GM12878 (cell line): ENCODE data around the gene LSM3. TPM values are rescaled to one million over a fixed set of nuclear protein-coding genes. Genes with fewer than 3 reads are reported as not detected.

ENCODE experiments used
- ATAC-seq: fragments of 200-7000 bp; cut with Tn5 transposase; 3 replicates; pipeline ENCODE4 v1.9.1; 2020; ENCODE audit warnings: mild to moderate bottlenecking, moderate library complexity
- BruUV-seq: library from RNA; stranded (reverse); fragments of 400-500 nt; replicated peaks from 2 replicates; lab custom pipeline; 2021; lab: Mats Ljungman, UMichigan
- CTCF ChIA-PET: fragments of 300-600 bp; sonication (Branson Sonifier 250); formaldehyde crosslinking; extraction: SDS; loops from one replicate; lab custom pipeline; 2021; ENCODE audit warnings: inconsistent platforms; lab: Yijun Ruan, JAX
- POLR2A ChIA-PET: fragments of 350-600 bp; formaldehyde crosslinking; extraction: SDS; loops from one replicate; lab custom pipeline; 2021; ENCODE audit warnings: inconsistent platforms; lab: Charles Lee
- RAD21 ChIA-PET: fragments of 300-600 bp; sonication (Branson Sonifier 250); formaldehyde crosslinking; loops from one replicate; lab custom pipeline; 2023; ENCODE audit warnings: antibody characterized with exemption; ENCODE audit not compliant: unreplicated experiment; lab: Charles Lee
- SMC1A ChIA-PET: fragments of 300-600 bp; sonication (Branson Sonifier 250); formaldehyde crosslinking; loops from one replicate; lab custom pipeline; 2023; ENCODE audit not compliant: unreplicated experiment, uncharacterized antibody; lab: Charles Lee
- DNase-seq: peaks from one replicate; pipeline ENCODE4 v3.0.0-alpha.2; 2011; ENCODE audit warnings: low read depth, low spot score
- FAIRE-seq: peaks from 3 replicates; lab custom pipeline; 2011; peaks lifted over from hg19 to GRCh38; lab: Jason Lieb, UNC
- H2AFZ ChIP-seq: 2 replicates; pipeline ENCODE4 v1.6.0; 2011; ENCODE audit warnings: low read depth, low read length, control low read depth; ENCODE audit not compliant: control insufficient read depth
- H3K27ac ChIP-seq: 2 replicates; pipeline ENCODE4 v1.5.1; 2011; ENCODE audit warnings: control low read depth; ENCODE audit not compliant: control insufficient read depth, insufficient read depth
- H3K27me3 ChIP-seq, 2 experiments: replicated peaks in 1 of 2; 2 replicates each; pipeline versions ENCODE4 v1.6.0 to v1.6.1; 2011; ENCODE audit warnings: low read length in 1 of 2; ENCODE audit not compliant: control insufficient read depth in 2 of 2, insufficient read depth in 2 of 2
- H3K36me3 ChIP-seq, 2 experiments: 2 replicates each; pipeline ENCODE4 v1.5.1; 2011; ENCODE audit warnings: low read length in 1 of 2; ENCODE audit not compliant: control insufficient read depth in 2 of 2, insufficient read depth in 2 of 2
- H3K4me1 ChIP-seq: 2 replicates; pipeline ENCODE4 v1.6.1; 2011; ENCODE audit warnings: mild to moderate bottlenecking, low read length, moderate library complexity, mixed read lengths; ENCODE audit not compliant: control insufficient read depth, insufficient read depth
- H3K4me2 ChIP-seq: 2 replicates; pipeline ENCODE4 v1.6.0; 2011; ENCODE audit warnings: control low read depth; ENCODE audit not compliant: control insufficient read depth, insufficient read depth
- H3K4me3 ChIP-seq: fragments of 200-600 bp; sonication (generic); 2 replicates; pipeline ENCODE4 v1.5.1; 2016
- H3K79me2 ChIP-seq: 2 replicates; pipeline ENCODE4 v1.6.0; 2011; ENCODE audit warnings: low read length; ENCODE audit not compliant: control insufficient read depth, insufficient read depth
- H3K9ac ChIP-seq: 2 replicates; pipeline ENCODE4 v1.8.0; 2011; ENCODE audit warnings: low read length, control low read depth, mixed read lengths; ENCODE audit not compliant: control insufficient read depth, insufficient read depth
- H3K9me3 ChIP-seq: replicated peaks from 3 replicates; pipeline ENCODE4 v1.5.1; 2011; ENCODE audit warnings: mild to moderate bottlenecking, low read length; ENCODE audit not compliant: control insufficient read depth, insufficient read depth
- H4K20me1 ChIP-seq: 2 replicates; pipeline ENCODE4 v1.6.0; 2011; ENCODE audit not compliant: control insufficient read depth, insufficient read depth
- EGR1 ChIP-seq, 2 experiments: IDR thresholded peaks; 1 replicate in 1 of 2; 2 replicates in 1 of 2; pipeline ENCODE4 v1.6.1; 2011 to 2012; ENCODE audit warnings: low read depth in 2 of 2, low read length in 2 of 2, borderline replicate concordance in 1 of 2, mild to moderate bottlenecking in 1 of 2, moderate library complexity in 1 of 2
- ELK1 ChIP-seq: IDR thresholded peaks from 2 replicates; pipeline ENCODE4 v1.6.1; 2012; ENCODE audit warnings: low read depth, low read length, improper control_type of control experiment
- FOXM1 ChIP-seq: IDR thresholded peaks from 2 replicates; pipeline ENCODE4 v1.6.1; 2012; ENCODE audit warnings: low read depth, mild to moderate bottlenecking, inconsistent platforms, low read length, moderate library complexity
- HDAC2 ChIP-seq: fragments of 200-600 bp; sonication (generic); IDR thresholded peaks from 2 replicates; pipeline ENCODE4 v1.6.1; 2017
- KLF5 ChIP-seq: fragments of 450-650 bp; IDR thresholded peaks from 2 replicates; pipeline ENCODE4 v1.6.1; 2014; ENCODE audit warnings: mild to moderate bottlenecking; ENCODE audit not compliant: partially characterized antibody
- NR2C1 ChIP-seq: fragments of 450-650 bp; IDR thresholded peaks from 2 replicates; pipeline ENCODE4 v1.6.1; 2017; ENCODE audit warnings: antibody characterized with exemption, mild to moderate bottlenecking, moderate library complexity
- POLR2AphosphoS5 ChIP-seq: IDR thresholded peaks from 2 replicates; pipeline ENCODE4 v1.6.1; 2011; ENCODE audit warnings: mild to moderate bottlenecking, low read length, inconsistent platforms
- SP1 ChIP-seq: IDR thresholded peaks from one replicate; pipeline ENCODE4 v1.6.1; 2011; ENCODE audit warnings: low read depth, low read length
- SRF ChIP-seq, 2 experiments: IDR thresholded peaks; 2 replicates each; pipeline ENCODE4 v1.6.1; 2011; ENCODE audit warnings: low read depth in 2 of 2, low read length in 2 of 2, mild to moderate bottlenecking in 1 of 2, moderate library complexity in 1 of 2
- ZBTB4 ChIP-seq: fragments of 450-650 bp; formaldehyde crosslinking; IDR thresholded peaks from 2 replicates; pipeline ENCODE4 v1.4.0; 2022; ENCODE audit warnings: mild to moderate bottlenecking, moderate library complexity
- WGBS: methylation state at CpG from one replicate; pipeline ENCODE4 v1.1.6; 2016; ENCODE audit warnings: low lambda C conversion rate; ENCODE audit not compliant: insufficient replicate concordance, insufficient coverage; ENCODE audit errors: missing lambda C conversion rate; 5-methylcytosine and 5-hydroxymethylcytosine counted together
- in situ Hi-C: fragments of 300-500 bp; cut with MboI; formaldehyde crosslinking; loops from 9 replicates; pipeline ENCODE4 v1.14.3; 2018; ENCODE audit warnings: mixed read lengths
- intact Hi-C: fragments of 100-400 bp; cut with micrococcal nuclease; formaldehyde crosslinking; loops from one replicate; pipeline ENCODE4 v1.14.2; 2022; ENCODE audit not compliant: unreplicated experiment
- polyA plus RNA-seq, 11 experiments: library from polyadenylated mRNA; depleted of rRNA in 4 of 11; unstranded in 6 of 11; stranded (reverse) in 5 of 11; fragments of >200 nt; fragmentation: Nextera tagmentation in 4 of 11; fragmentation: Illumina TruSeq in 1 of 11; extraction: Ambion mirVana in 4 of 11; extraction: Trizol in 1 of 11; gene quantifications; 1 replicate in 1 of 11; 2 replicates in 10 of 11; pipeline versions ENCODE4 v1.2.1 to v1.2.3, GENCODE V29; 2011 to 2016; ENCODE audit warnings: inconsistent platforms in 2 of 11, missing spikeins in 2 of 11, low read depth in 1 of 11
- total RNA-seq, 4 experiments: library from RNA; depleted of rRNA in 3 of 4; stranded (reverse); fragments of >200 nt in 3 of 4; fragmentation: Illumina TruSeq in 1 of 4; extraction: Trizol in 1 of 4; gene quantifications; 2 replicates each; pipeline versions ENCODE4 v1.2.1 to v1.2.3, GENCODE V29; 2013 to 2021
- TF ChIP-seq, protein P1 (sequence below): fragments of 450-650 bp; formaldehyde crosslinking; IDR thresholded peaks from 2 replicates; pipeline ENCODE4 v1.5.0; 2022; ENCODE audit warnings: mild to moderate bottlenecking, missing genetic modification characterization

LSM3 gene
- total and polyA plus RNA-seq, 10 of the 15 experiments (the other 5 are each of a cell fraction or from before 2014, with no cell fraction given), result 15.5 to 111 (median 29.1) TPM

GRCh38 chr3:14172496-14172895 lies 6.1 kb upstream of the LSM3 start:
- no peak for FAIRE-seq
- Histone ChIP-seq H3K9me3 (no peaks in the 10 kb centered on the region), H4K20me1 (no peaks in the 10 kb centered on the region), H3K27me3 (no peaks in the 10 kb centered on the region), H3K79me2 (peaks cover 38% of the 10 kb centered on the region), H2AFZ (no peak overlapping the region), H3K4me3 (no peak overlapping the region), H3K9ac (no peak overlapping the region), H3K36me3 (peaks cover 5 to 28% of the 10 kb centered on the region in 2 experiments), H3K27ac (no peak overlapping the region), H3K4me1 (peaks cover 14% of the 10 kb centered on the region), H3K4me2 (no peak overlapping the region)
- BruUV-seq, result no TSS peak
- intact Hi-C loops, result no loop called here
- ATAC-seq, result no peak
- ChIA-PET SMC1A (no interaction called here), POLR2A (no interaction called here), CTCF (interaction anchor here (1.4 to 1.5 kb wide), 2 partner anchors 10 to 31 kb away, joined by 4 read pairs; no protein-coding TSS in a partner anchor), RAD21 (no interaction called here)
- DNase-seq, result no peak
- in situ Hi-C loops, result no loop called here
- 100% methylated on average over 5 of the region's 5 CpGs for WGBS
- TF ChIP-seq POLR2AphosphoS5 (no peak), HDAC2 (no peak), FOXM1 (no peak), ELK1 (no peak), NR2C1 (no peak), ZBTB4 (CRISPR knock-in tag) (no peak), KLF5 (no peak), SRF (IDR thresholded peaks at IDR 0.05; ENCODE audit: low read depth in 2 of 2, low read length in 2 of 2) (no peak), SP1 (no peak), EGR1 (IDR thresholded peaks at IDR 0.05; ENCODE audit: borderline replicate concordance in 1 of 2, low read depth in 2 of 2, low read length in 2 of 2) (no peak)
- TF ChIP-seq, protein P1, sequence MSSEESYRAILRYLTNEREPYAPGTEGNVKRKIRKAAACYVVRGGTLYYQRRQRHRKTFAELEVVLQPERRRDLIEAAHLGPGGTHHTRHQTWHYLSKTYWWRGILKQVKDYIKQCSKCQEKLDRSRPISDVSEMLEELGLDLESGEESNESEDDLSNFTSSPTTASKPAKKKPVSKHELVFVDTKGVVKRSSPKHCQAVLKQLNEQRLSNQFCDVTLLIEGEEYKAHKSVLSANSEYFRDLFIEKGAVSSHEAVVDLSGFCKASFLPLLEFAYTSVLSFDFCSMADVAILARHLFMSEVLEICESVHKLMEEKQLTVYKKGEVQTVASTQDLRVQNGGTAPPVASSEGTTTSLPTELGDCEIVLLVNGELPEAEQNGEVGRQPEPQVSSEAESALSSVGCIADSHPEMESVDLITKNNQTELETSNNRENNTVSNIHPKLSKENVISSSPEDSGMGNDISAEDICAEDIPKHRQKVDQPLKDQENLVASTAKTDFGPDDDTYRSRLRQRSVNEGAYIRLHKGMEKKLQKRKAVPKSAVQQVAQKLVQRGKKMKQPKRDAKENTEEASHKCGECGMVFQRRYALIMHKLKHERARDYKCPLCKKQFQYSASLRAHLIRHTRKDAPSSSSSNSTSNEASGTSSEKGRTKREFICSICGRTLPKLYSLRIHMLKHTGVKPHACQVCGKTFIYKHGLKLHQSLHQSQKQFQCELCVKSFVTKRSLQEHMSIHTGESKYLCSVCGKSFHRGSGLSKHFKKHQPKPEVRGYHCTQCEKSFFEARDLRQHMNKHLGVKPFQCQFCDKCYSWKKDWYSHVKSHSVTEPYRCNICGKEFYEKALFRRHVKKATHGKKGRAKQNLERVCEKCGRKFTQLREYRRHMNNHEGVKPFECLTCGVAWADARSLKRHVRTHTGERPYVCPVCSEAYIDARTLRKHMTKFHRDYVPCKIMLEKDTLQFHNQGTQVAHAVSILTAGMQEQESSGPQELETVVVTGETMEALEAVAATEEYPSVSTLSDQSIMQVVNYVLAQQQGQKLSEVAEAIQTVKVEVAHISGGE, result no peak
